ENCODE data around the gene SMG6. TPM values are rescaled to one million over a fixed set of nuclear protein-coding genes. Genes with fewer than 3 reads are reported as not detected.

SMG6 gene
- polyA plus RNA-seq, 2 donors = 14.0 to 16.7 TPM

GRCh38 chr17:2289878-2290478 lies 13.6 kb downstream of the SMG6 start:
- H3K4me3 ChIP-seq (ENCODE audit: low read depth in 1 of 2, low read length in 2 of 2) = no peak overlapping the region
- no peaks in the 10 kb centered on the region for H3K27me3 ChIP-seq (ENCODE audit: control insufficient read depth in 1 of 2, insufficient read depth in 2 of 2, low read length in 2 of 2)
- no peaks in the 10 kb centered on the region for H3K9me3 ChIP-seq (ENCODE audit: control insufficient read depth in 2 of 2, insufficient read depth in 1 of 2, low read depth in 1 of 2, low read length in 1 of 2)
- H3K27ac ChIP-seq (ENCODE audit: low read depth in 2 of 2, low read length in 1 of 2) = no peak overlapping the region
- H3K4me1 ChIP-seq (ENCODE audit: control insufficient read depth in 2 of 2, insufficient read depth in 2 of 2, low read length in 1 of 2) = no peaks in the 10 kb centered on the region
- H3K36me3 ChIP-seq (ENCODE audit: control insufficient read depth in 2 of 2, insufficient read depth in 2 of 2, low read length in 1 of 2) = peaks cover 12 to 20% of the 10 kb centered on the region in 2 donors
- WGBS, 2 donors = 94 to 95% methylated on average over 5 of the region's 5 CpGs

- Histone ChIP-seq H3K9me3 (ENCODE audit: control insufficient read depth in 2 of 2, insufficient read depth in 1 of 2, low read depth in 1 of 2, low read length in 1 of 2) (no peaks in the 10 kb centered on the region), H3K36me3 (ENCODE audit: control insufficient read depth in 2 of 2, insufficient read depth in 2 of 2, low read length in 1 of 2) (peaks cover 0 to 31% of the 10 kb centered on the region in 2 donors), H3K27ac (ENCODE audit: low read depth in 2 of 2, low read length in 1 of 2) (no peak overlapping the region), H3K4me1 (ENCODE audit: control insufficient read depth in 2 of 2, insufficient read depth in 2 of 2, low read length in 1 of 2) (peaks cover 0 to 4% of the 10 kb centered on the region in 2 donors), H3K27me3 (ENCODE audit: control insufficient read depth in 1 of 2, insufficient read depth in 2 of 2, low read length in 2 of 2) (no peaks in the 10 kb centered on the region), H3K4me3 (ENCODE audit: low read depth in 1 of 2, low read length in 2 of 2) (no peak overlapping the region)
- 86 to 89% methylated on average over 7 of the region's 7 CpGs for WGBS, 2 donors
Measured at GRCh38 chr17:2283302-2283701, 20.3 kb downstream of the SMG6 start.

GRCh38 chr17:2282297-2282873 lies 21.2 kb downstream of the SMG6 start:
- H3K36me3 ChIP-seq (ENCODE audit: control insufficient read depth in 2 of 2, insufficient read depth in 2 of 2, low read length in 1 of 2) = peaks cover 0 to 31% of the 10 kb centered on the region in 2 donors
- no peaks in the 10 kb centered on the region for H3K9me3 ChIP-seq (ENCODE audit: control insufficient read depth in 2 of 2, insufficient read depth in 1 of 2, low read depth in 1 of 2, low read length in 1 of 2)
- WGBS, 2 donors = 55 to 60% methylated on average over 7 of the region's 7 CpGs
- H3K27me3 ChIP-seq (ENCODE audit: control insufficient read depth in 1 of 2, insufficient read depth in 2 of 2, low read length in 2 of 2) = no peaks in the 10 kb centered on the region
- peaks cover 0 to 4% of the 10 kb centered on the region in 2 donors for H3K4me1 ChIP-seq (ENCODE audit: control insufficient read depth in 2 of 2, insufficient read depth in 2 of 2, low read length in 1 of 2)
- H3K4me3 ChIP-seq (ENCODE audit: low read depth in 1 of 2, low read length in 2 of 2) = no peak overlapping the region
- H3K27ac ChIP-seq (ENCODE audit: low read depth in 2 of 2, low read length in 1 of 2) = peak overlapping the region; percentile 30 to 31

- peaks cover 0 to 4% of the 10 kb centered on the region in 2 donors for H3K4me1 ChIP-seq (ENCODE audit: control insufficient read depth in 2 of 2, insufficient read depth in 2 of 2, low read length in 1 of 2)
- peaks cover 3 to 31% of the 10 kb centered on the region in 2 donors for H3K36me3 ChIP-seq (ENCODE audit: control insufficient read depth in 2 of 2, insufficient read depth in 2 of 2, low read length in 1 of 2)
- H3K9me3 ChIP-seq (ENCODE audit: control insufficient read depth in 2 of 2, insufficient read depth in 1 of 2, low read depth in 1 of 2, low read length in 1 of 2) = no peaks in the 10 kb centered on the region
- H3K27ac ChIP-seq (ENCODE audit: low read depth in 2 of 2, low read length in 1 of 2) = no peak overlapping the region
- no peak overlapping the region for H3K4me3 ChIP-seq (ENCODE audit: low read depth in 1 of 2, low read length in 2 of 2)
- 89 to 92% methylated on average over 9 of the region's 9 CpGs for WGBS, 2 donors
- no peaks in the 10 kb centered on the region for H3K27me3 ChIP-seq (ENCODE audit: control insufficient read depth in 1 of 2, insufficient read depth in 2 of 2, low read length in 2 of 2)
Measured at GRCh38 chr17:2279707-2280106, 23.9 kb downstream of the SMG6 start.

- Histone ChIP-seq H3K27me3 (ENCODE audit: control insufficient read depth in 1 of 2, insufficient read depth in 2 of 2, low read length in 2 of 2) (no peaks in the 10 kb centered on the region), H3K36me3 (ENCODE audit: control insufficient read depth in 2 of 2, insufficient read depth in 2 of 2, low read length in 1 of 2) (peaks cover 3 to 24% of the 10 kb centered on the region in 2 donors), H3K4me3 (ENCODE audit: low read depth in 1 of 2, low read length in 2 of 2) (no peak overlapping the region), H3K27ac (ENCODE audit: low read depth in 2 of 2, low read length in 1 of 2) (no peak overlapping the region), H3K9me3 (ENCODE audit: control insufficient read depth in 2 of 2, insufficient read depth in 1 of 2, low read depth in 1 of 2, low read length in 1 of 2) (no peaks in the 10 kb centered on the region), H3K4me1 (ENCODE audit: control insufficient read depth in 2 of 2, insufficient read depth in 2 of 2, low read length in 1 of 2) (no peaks in the 10 kb centered on the region)
- WGBS, 2 donors = 91 to 95% methylated on average over 9 of the region's 9 CpGs
Measured at GRCh38 chr17:2277429-2278170, 26.0 kb downstream of the SMG6 start.

GRCh38 chr17:2275722-2276121 lies 27.9 kb downstream of the SMG6 start:
- Histone ChIP-seq H3K4me1 (ENCODE audit: control insufficient read depth in 2 of 2, insufficient read depth in 2 of 2, low read length in 1 of 2) (no peaks in the 10 kb centered on the region), H3K36me3 (ENCODE audit: control insufficient read depth in 2 of 2, insufficient read depth in 2 of 2, low read length in 1 of 2) (peaks cover 3 to 13% of the 10 kb centered on the region in 2 donors), H3K27me3 (ENCODE audit: control insufficient read depth in 1 of 2, insufficient read depth in 2 of 2, low read length in 2 of 2) (no peaks in the 10 kb centered on the region), H3K4me3 (ENCODE audit: low read depth in 1 of 2, low read length in 2 of 2) (no peak overlapping the region), H3K9me3 (ENCODE audit: control insufficient read depth in 2 of 2, insufficient read depth in 1 of 2, low read depth in 1 of 2, low read length in 1 of 2) (no peaks in the 10 kb centered on the region), H3K27ac (ENCODE audit: low read depth in 2 of 2, low read length in 1 of 2) (no peak overlapping the region)
- 65 to 77% methylated on average over 1 of the region's 1 CpG for WGBS, 2 donors

- 47 to 61% methylated on average over 2 of the region's 2 CpGs for WGBS, 2 donors
- Histone ChIP-seq H3K9me3 (ENCODE audit: control insufficient read depth in 2 of 2, insufficient read depth in 1 of 2, low read depth in 1 of 2, low read length in 1 of 2) (no peaks in the 10 kb centered on the region), H3K4me3 (ENCODE audit: low read depth in 1 of 2, low read length in 2 of 2) (no peak overlapping the region), H3K36me3 (ENCODE audit: control insufficient read depth in 2 of 2, insufficient read depth in 2 of 2, low read length in 1 of 2) (peaks cover 3 to 5% of the 10 kb centered on the region in 2 donors), H3K4me1 (ENCODE audit: control insufficient read depth in 2 of 2, insufficient read depth in 2 of 2, low read length in 1 of 2) (no peaks in the 10 kb centered on the region), H3K27ac (ENCODE audit: low read depth in 2 of 2, low read length in 1 of 2) (no peak overlapping the region), H3K27me3 (ENCODE audit: control insufficient read depth in 1 of 2, insufficient read depth in 2 of 2, low read length in 2 of 2) (no peaks in the 10 kb centered on the region)
Measured at GRCh38 chr17:2274414-2274813, 29.2 kb downstream of the SMG6 start.

- Histone ChIP-seq H3K36me3 (ENCODE audit: control insufficient read depth in 2 of 2, insufficient read depth in 2 of 2, low read length in 1 of 2) (peaks cover 0 to 5% of the 10 kb centered on the region in 2 donors), H3K4me3 (ENCODE audit: low read depth in 1 of 2, low read length in 2 of 2) (no peak overlapping the region), H3K4me1 (ENCODE audit: control insufficient read depth in 2 of 2, insufficient read depth in 2 of 2, low read length in 1 of 2) (no peaks in the 10 kb centered on the region), H3K27me3 (ENCODE audit: control insufficient read depth in 1 of 2, insufficient read depth in 2 of 2, low read length in 2 of 2) (no peaks in the 10 kb centered on the region), H3K9me3 (ENCODE audit: control insufficient read depth in 2 of 2, insufficient read depth in 1 of 2, low read depth in 1 of 2, low read length in 1 of 2) (no peaks in the 10 kb centered on the region), H3K27ac (ENCODE audit: low read depth in 2 of 2, low read length in 1 of 2) (no peak overlapping the region)
- WGBS, 2 donors = 93 to 95% methylated on average over 3 of the region's 3 CpGs
Measured at GRCh38 chr17:2271985-2272702, 31.4 kb downstream of the SMG6 start.

- WGBS, 2 donors = 91 to 93% methylated on average over 4 of the region's 4 CpGs
- Histone ChIP-seq H3K27me3 (ENCODE audit: control insufficient read depth in 1 of 2, insufficient read depth in 2 of 2, low read length in 2 of 2) (no peaks in the 10 kb centered on the region), H3K4me3 (ENCODE audit: low read depth in 1 of 2, low read length in 2 of 2) (no peak overlapping the region), H3K9me3 (ENCODE audit: control insufficient read depth in 2 of 2, insufficient read depth in 1 of 2, low read depth in 1 of 2, low read length in 1 of 2) (no peaks in the 10 kb centered on the region), H3K36me3 (ENCODE audit: control insufficient read depth in 2 of 2, insufficient read depth in 2 of 2, low read length in 1 of 2) (peaks cover 4% of the 10 kb centered on the region in 2 donors), H3K4me1 (ENCODE audit: control insufficient read depth in 2 of 2, insufficient read depth in 2 of 2, low read length in 1 of 2) (no peaks in the 10 kb centered on the region), H3K27ac (ENCODE audit: low read depth in 2 of 2, low read length in 1 of 2) (peak overlapping the region in 1 of 2 donors; percentile 16)
Measured at GRCh38 chr17:2267354-2267753, 36.2 kb downstream of the SMG6 start.
